ENCODE results near the gene CTSE.

Gene CTSE

DNA sequence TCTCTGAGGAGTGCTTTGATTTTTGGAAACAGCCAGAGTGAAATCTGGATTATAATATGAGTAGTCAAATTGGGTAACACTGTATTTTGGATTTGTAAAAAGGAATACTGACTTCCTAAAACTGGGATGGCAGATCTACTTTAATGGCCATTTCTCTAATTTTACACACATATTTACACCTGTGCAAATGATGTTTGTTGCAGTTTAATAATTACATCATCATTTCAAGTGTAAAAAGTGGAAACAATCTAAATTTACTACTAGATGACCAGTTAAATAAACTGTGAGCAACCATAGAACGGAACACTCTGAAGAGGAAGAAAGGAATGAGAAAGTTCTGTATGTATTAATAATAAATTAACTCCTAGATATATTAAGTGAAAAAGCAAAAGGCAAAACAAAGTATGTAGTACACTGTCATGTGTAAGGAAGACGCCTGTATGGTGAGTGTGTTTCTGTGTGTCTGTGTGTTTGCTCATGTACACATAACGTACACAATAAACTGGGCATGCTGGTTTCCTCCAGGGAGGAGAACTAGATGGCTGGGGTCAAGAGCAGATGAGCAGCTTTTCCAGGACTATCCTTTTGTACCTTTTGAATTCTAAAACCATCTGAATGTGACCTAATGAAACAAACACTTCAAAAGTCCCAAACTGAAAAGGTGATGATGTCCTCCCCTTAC is 26.4 kb upstream of the CTSE start:
- no peak for DNase-seq

DNA sequence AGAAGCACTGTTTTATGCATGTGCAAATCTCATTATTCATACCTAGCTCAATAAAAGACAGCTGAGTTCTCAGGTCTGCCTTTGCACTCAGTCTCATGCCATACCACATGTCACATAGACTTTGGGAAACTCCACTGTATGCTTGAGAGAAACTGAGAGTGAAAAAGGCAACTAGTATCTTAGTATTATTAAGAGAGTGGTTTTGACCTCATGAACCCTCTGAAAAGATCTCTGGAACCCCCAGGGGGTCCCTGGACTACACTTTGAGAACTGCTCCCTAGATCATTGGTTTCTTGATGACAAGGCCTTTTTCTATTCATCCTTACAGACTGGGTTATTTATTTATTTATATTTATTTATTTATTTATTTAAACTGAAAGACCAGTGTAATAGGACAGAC is 25.6 kb upstream of the CTSE start:
- DNase-seq = no peak

- no peak for DNase-seq
These were observed 24.9 kb upstream of the CTSE start for GRCh38 chr1:206048582-206048981.

- no peak for DNase-seq
These were observed 23.6 kb upstream of the CTSE start for GRCh38 chr1:206047271-206047670.

GRCh38 chr1:206041640-206042039 is 17.9 kb upstream of the CTSE start:
- no peak for DNase-seq

- no peak for DNase-seq
These were observed 16.6 kb upstream of the CTSE start for GRCh38 chr1:206040328-206040727.

DNA sequence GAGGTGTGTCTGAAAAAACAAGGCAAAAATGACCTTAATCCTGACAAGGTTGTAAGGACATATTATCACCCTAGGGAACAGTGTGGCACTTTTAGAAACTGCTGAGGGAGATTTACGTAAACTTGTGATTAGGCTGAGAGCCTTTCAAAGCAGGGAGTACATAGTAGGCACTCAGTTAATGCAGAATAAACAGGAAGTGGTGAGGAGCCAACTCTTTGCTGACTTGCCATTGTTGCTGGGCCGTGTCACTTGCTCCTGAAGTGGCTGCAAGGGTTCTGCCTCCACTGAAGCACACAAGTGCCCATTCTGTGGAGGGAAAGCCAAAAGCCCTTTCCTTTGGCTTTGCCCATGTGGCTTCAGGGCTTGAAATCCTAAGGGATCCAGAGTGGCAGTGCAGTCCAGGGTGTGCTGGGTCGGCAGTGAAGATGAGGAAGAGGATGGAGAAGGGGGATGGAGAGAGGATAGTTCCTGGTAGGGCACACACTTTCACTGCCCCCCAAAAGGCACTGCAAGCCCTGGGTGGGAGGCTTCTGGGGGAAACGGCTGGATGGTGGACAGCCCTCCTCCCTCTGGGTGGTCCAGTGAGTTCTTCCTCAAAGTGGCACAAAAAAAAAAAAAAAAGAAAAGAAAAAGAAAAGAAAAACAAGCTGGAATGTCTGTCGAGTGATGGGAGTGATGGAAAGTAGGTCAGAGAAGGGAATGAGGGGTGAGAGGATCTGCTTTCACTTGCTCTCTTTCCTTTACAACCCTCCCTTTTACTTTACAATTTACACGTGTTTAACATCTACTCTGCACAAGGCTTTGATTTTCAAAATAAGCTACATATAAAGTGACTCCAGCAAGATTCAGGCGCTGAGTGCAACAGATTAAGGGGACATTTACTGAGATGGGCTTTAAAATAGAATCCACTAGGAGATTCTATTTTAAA is 15.6 kb upstream of the CTSE start:
- no peak for DNase-seq

GRCh38 chr1:206037581-206037980 is 13.9 kb upstream of the CTSE start:
- no peak for DNase-seq

DNA sequence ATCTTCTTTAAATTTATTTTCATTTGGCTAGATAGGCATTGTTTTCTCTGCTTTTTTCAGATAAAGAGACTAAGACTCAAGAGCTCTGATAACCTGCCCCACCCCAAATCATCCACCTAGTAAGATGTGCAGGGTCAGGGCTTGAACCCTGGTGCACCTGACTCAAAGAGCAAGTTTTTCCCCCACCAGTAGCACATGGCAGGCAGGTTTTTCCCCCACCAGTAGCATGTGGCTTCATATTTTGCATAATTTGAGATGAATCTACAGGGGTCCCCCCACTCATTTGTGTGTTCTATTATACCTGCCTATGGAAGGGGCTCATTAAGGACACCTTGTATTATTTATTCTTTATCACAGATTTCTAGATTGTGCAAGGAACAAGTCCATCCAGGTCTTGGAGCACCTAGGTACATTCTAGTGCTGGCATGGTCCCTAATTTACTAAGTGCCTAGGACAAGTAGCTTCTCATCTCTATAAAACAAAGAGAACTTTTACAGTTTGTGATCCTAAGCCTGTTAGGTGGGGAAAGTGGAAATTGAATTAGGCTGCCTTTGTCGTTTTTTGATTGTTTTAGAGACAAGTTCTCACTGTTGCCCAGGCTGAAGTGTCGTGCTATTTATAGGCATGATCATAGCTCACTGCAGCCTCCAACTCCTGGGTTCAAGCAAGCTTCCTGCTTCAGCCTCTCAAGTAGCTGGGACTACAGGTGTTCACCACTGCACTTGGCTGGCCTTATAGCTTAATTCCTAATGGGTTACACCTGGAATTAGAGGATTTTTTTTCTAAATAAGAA is 13.2 kb upstream of the CTSE start:
- no peak for DNase-seq

GRCh38 chr1:206035027-206035426 is 11.3 kb upstream of the CTSE start:
- DNase-seq = no peak

DNA sequence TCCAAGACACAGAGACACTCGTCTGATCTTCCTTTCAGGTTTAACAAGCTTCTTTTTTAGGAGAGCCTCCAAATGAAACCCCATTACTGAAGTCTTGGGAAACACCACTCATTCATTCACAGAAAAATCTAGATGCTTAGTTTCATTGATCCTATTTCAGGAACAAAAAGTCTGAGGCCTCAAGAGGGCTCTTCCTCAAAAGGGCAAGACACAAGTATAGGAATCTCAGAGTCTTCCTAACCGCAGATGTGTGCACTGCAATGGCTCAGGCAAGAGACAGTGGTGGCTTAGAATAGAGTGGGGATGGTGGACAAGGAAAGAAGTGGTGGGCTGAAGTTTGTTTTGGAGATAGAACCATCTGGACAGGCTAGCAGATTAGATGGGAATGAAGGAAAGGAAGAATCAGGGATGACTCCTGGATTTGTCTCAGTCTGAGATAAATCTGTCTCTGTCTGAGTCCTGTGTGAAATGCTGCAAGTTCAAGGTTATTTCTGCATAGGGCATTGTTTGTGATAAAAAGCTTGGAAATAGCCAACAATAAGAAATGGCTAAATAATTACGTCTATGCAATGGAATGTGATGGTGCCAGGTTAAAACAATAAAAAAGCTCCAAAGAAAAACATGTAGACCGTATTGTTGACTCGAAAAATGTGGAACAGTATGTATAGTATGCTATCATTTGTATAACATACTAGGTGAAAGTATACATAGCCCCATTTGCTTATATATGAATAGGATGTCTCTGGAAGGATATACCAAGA is 8.9 kb upstream of the CTSE start:
- DNase-seq = no peak

GRCh38 chr1:206030714-206031113 is 7.0 kb upstream of the CTSE start:
- DNase-seq = peak; percentile 75

DNA sequence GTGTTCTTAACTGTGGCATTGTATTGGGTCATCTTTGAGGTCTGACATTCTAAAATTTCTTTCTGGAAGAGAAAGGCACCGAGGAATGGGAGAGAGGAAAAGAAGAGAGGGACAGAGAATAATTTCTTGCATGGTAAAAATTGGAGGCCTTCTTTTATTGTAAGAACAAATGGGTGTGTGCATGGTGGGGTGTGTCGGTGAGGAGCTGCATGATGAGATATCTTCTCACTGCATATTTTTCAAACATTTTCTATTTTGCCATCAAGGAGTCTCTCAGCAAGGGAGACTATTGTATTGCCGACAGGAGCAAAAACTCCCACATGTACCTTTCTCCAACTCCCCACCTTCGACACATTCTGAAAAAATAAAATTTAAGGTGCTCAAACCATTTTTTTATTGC is 6.5 kb upstream of the CTSE start:
- no peak for DNase-seq

DNA sequence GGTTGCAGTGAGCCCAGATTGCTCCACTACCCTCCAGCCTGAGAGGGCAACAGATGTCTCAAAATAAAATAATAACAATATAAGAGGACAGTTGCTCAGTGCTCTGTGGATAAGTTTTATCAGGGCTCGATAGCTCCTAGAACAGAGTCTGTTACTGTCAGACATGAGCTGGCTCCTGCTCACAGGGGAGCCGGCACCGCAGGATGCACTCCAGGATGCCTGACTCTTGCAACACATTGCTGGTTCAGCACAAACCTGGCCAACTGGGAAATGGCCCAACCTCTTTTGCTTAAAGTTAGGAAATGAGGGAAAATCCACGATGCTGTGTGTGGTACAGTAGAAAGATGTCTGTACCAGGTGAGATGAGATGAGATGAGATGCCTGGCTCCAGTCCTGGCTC is 5.8 kb upstream of the CTSE start:
- DNase-seq = peak; percentile 81

- no peak for DNase-seq
These were observed 1.7 kb upstream of the CTSE start for GRCh38 chr1:206025283-206025820.

- DNase-seq = no peak
These were observed 929 bp downstream of the CTSE start for GRCh38 chr1:206022766-206023165.

DNA sequence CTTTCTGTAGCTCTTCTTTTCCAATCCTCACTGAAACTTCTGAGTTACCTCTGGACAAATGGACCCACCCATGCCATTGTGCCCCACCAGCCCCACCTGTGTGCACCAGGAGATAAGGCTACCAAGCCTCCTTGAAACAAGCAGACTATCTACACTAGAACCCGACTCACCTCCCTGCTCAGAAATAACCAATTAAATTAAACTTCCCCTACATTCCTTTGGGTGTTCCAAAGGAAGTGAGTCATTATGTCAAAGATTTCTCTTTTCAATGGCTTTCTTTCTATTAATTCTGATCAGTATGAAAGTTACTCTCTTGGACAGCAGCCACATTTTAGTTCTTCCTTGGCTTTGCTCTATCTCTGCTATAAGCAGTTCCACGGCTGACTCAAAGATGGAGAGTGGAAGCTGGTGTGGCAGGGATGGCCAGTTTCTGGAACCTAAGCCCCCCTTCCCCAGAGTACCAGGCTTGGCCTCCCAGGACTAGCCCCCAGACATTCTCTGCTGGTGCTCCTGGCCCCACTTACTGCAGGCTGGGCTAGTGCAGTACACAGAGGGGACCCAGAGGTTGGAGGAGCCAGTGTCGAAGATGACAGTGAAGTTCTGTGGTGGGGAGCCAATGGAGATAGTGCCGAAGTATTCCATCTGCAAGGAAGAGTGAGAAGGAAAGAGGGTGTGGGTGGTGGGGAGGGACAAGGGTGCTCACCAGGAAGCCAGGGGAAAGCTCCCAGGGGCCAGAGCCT is 1.9 kb downstream of the CTSE start:
- peak; percentile 43 for DNase-seq

GRCh38 chr1:206021008-206021625 is 2.6 kb downstream of the CTSE start:
- DNase-seq = no peak

- no peak for DNase-seq
These were observed 3.2 kb downstream of the CTSE start for GRCh38 chr1:206020393-206021007.

DNA sequence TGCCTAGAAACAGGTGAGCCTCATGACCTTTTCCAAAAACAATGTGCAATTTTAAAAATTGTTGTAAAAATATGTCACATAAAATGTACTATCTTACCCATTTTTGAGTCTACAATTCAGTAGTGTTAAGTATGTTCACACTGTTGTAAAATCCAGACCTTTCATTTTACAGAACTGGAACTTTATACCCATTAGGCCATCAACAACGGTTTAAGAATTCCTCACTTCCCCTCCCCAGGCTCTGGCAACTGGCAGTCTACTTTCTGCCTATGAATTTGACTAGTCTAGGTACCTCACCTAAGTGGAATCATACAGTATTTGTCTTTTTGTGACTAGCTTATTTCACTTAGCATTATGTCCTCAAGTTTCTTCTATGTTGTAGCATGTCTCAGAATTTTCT is 8.6 kb downstream of the CTSE start:
- no peak for DNase-seq

DNA sequence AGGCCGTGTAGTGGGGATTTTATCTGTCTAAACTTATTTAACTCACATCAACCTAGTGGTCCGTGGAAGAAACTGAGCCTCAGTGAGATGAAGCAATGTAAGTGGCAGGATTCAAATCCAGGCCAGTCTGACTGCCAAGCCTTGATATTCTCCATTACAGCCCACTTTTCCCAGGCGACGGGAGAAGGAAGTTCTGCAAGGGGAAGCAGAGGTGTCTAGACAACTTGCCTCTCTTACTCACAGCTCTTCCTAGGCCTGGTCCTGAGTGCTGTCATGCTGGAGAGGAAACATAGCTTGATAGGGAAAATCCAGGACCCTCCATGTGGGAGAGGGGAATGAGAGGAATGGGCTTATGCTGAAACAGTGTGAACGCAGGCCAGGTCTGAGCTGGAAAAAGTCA is 9.1 kb downstream of the CTSE start:
- no peak for DNase-seq
